ENCODE data around the gene ITFG2. TPM values are rescaled to one million over a fixed set of nuclear protein-coding genes. Genes with fewer than 3 reads are reported as not detected.

The ITFG2 gene
- total RNA-seq, 1 experiment from 2014 or later = 41.6 TPM

DNA sequence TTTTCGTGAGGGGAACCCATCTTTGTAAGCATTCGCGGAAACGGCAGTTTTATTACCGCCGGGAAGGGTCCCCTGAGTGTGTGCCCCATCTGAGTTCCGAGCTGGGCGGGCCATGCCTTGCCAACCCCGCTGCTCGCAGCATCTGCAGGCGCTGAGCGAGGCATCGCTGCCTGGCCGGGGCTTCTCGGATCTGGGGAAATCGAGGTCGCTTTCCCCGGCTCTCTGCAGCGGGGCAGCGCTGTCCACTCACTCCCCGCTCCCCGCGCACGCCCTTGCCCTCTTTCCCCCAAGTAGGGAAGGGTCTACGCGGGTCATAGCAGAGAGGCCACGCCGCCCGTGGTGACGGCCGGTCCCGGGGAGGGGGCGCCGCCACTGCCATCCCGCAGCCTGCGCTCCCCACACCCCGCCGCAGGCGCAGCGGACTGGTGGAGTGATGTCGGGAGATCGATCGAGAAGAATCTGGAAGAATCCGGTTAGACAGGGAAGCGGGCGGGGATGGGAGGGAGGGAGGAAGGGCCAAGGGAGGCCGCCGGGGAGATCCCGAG, 18.2 kb upstream of the ITFG2 start:
- Histone ChIP-seq H4K91ac (ENCODE audit: insufficient read length, low read depth, low read length) (no peak overlapping the region), H3K18ac (ENCODE audit: insufficient read length, low read depth, low read length) (peak overlapping the region; percentile 87), H3K79me2 (ENCODE audit: insufficient read depth, low read length) (peaks cover 8% of the 10 kb centered on the region; the same call in 1 of the 2 replicates), H2BK15ac (ENCODE audit: low read depth, low read length) (peak overlapping the region; percentile 99), H2BK12ac (ENCODE audit: insufficient read length, low read depth, low read length) (no peak overlapping the region), H4K5ac (ENCODE audit: insufficient read length, low read depth, low read length) (no peak overlapping the region), H4K20me1 (ENCODE audit: control insufficient read depth, insufficient read depth, insufficient read length) (no peaks in the 10 kb centered on the region), H3T11ph (ENCODE audit: low read length) (no peak overlapping the region), H3K27ac (ENCODE audit: insufficient read length, low read depth, low read length) (no peak overlapping the region), H3K27me3 (ENCODE audit: insufficient read depth, low read length) (no peaks in the 10 kb centered on the region), H3K9me3 (ENCODE audit: control insufficient read depth, low read depth, low read length) (no peaks in the 10 kb centered on the region), H3K4me2 (ENCODE audit: insufficient read depth, insufficient read length, low read length) (peak overlapping the region; percentile 87), H2BK20ac (ENCODE audit: low read depth, low read length, poor library complexity, severe bottlenecking) (no peak overlapping the region), H4K8ac (replicated peaks; ENCODE audit: insufficient read length, low read depth, low read length) (no peak overlapping the region), H3K23ac (ENCODE audit: insufficient read length, low read depth, low read length) (no peak overlapping the region), H3K56ac (ENCODE audit: insufficient read length, low read depth, low read length) (no peak overlapping the region), H2BK5ac (ENCODE audit: insufficient read length, low read length) (no peak overlapping the region), H2BK120ac (ENCODE audit: low read depth, low read length, poor library complexity, severe bottlenecking) (no peak overlapping the region), H3K4ac (ENCODE audit: low read depth, low read length) (no peak overlapping the region), H3K14ac (ENCODE audit: insufficient read depth, low read length) (peak overlapping the region; percentile 95), H2AK5ac (ENCODE audit: insufficient read length, low read length) (no peak overlapping the region), H3K9ac (ENCODE audit: extremely low read depth, insufficient read length, low read length) (peak overlapping the region; percentile 84), H2AFZ (ENCODE audit: low read length) (no peak overlapping the region), H3K23me2 (ENCODE audit: insufficient read length, low read depth, low read length, poor library complexity, severe bottlenecking) (peaks cover 12% of the 10 kb centered on the region), H3K79me1 (ENCODE audit: insufficient read depth, low read depth, low read length, poor library complexity, severe bottlenecking) (no peaks in the 10 kb centered on the region), H3K4me1 (ENCODE audit: insufficient read depth, low read length) (no peaks in the 10 kb centered on the region; the same call in 1 of the 2 replicates)
- TF ChIP-seq, protein P1, sequence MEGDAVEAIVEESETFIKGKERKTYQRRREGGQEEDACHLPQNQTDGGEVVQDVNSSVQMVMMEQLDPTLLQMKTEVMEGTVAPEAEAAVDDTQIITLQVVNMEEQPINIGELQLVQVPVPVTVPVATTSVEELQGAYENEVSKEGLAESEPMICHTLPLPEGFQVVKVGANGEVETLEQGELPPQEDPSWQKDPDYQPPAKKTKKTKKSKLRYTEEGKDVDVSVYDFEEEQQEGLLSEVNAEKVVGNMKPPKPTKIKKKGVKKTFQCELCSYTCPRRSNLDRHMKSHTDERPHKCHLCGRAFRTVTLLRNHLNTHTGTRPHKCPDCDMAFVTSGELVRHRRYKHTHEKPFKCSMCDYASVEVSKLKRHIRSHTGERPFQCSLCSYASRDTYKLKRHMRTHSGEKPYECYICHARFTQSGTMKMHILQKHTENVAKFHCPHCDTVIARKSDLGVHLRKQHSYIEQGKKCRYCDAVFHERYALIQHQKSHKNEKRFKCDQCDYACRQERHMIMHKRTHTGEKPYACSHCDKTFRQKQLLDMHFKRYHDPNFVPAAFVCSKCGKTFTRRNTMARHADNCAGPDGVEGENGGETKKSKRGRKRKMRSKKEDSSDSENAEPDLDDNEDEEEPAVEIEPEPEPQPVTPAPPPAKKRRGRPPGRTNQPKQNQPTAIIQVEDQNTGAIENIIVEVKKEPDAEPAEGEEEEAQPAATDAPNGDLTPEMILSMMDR (conservative IDR thresholded peaks at IDR 0.05) = no peak
- Mint-ChIP-seq H3K9me3 (peaks cover 0 to 3% of the 10 kb centered on the region in 2 experiments; a peak in 3 of 5 replicates), H3K4me1 (peaks cover 19 to 34% of the 10 kb centered on the region in 2 experiments), H3K27ac (no peak overlapping the region; a peak in 1 of 7 replicates), H3K27me3 (ENCODE audit: low read depth) (peaks cover 17% of the 10 kb centered on the region), H3K4me3 (peak overlapping the region; percentile 73 to 83), H3K36me3 (ENCODE audit: insufficient read depth in 1 of 3, low read depth in 3 of 3) (peaks cover 30 to 33% (median 31%) of the 10 kb centered on the region in 3 experiments)
- no CpG with 5 or more reads among the region's 49 CpGs for WGBS (ENCODE audit: extremely low coverage, insufficient read length, low lambda C conversion rate)
- no peak for DNase-seq
